HepG2 (cell line): ENCODE results near the gene AKT2. TPM values are rescaled to one million over a fixed set of nuclear protein-coding genes. Genes with fewer than 3 reads are reported as not detected.

Experiments
- ERF ChIP-seq: IDR thresholded peaks from 2 replicates; pipeline ENCODE4 v1.6.1; 2018; ENCODE audit warnings: missing biosample characterization, missing genetic modification reagents
- FOSL1 ChIP-seq: sonication (generic); formaldehyde crosslinking; IDR thresholded peaks from 2 replicates; pipeline ENCODE4 v1.9.0; 2021; ENCODE audit warnings: missing genetic modification reagents, borderline replicate concordance
- GFI1 ChIP-seq: sonication (generic); formaldehyde crosslinking; IDR thresholded peaks from 2 replicates; pipeline ENCODE4 v1.5.0; 2020; ENCODE audit warnings: missing genetic modification reagents, mild to moderate bottlenecking, borderline replicate concordance
- IKZF4 ChIP-seq: sonication (generic); formaldehyde crosslinking; IDR thresholded peaks from 2 replicates; pipeline ENCODE4 v1.5.1; 2020; ENCODE audit warnings: borderline replicate concordance, mild to moderate bottlenecking, low read depth, missing genetic modification reagents; ENCODE audit errors: not compliant biosample characterization
- JUNB ChIP-seq: sonication (generic); formaldehyde crosslinking; IDR thresholded peaks from 2 replicates; pipeline ENCODE4 v1.8.0; 2022; ENCODE audit warnings: missing genetic modification reagents, mild to moderate bottlenecking, borderline replicate concordance
- KLF9 ChIP-seq: IDR thresholded peaks from 2 replicates; pipeline ENCODE4 v1.6.1; 2016; ENCODE audit warnings: low read depth
- MTF2 ChIP-seq: sonication (generic); formaldehyde crosslinking; IDR thresholded peaks from 2 replicates; pipeline ENCODE4 v1.5.0; 2020; ENCODE audit warnings: missing genetic modification reagents, borderline replicate concordance
- SIN3A ChIP-seq: IDR thresholded peaks from 2 replicates; pipeline ENCODE4 v1.6.1; 2011; ENCODE audit warnings: low read depth, mild to moderate bottlenecking, control low read depth, low read length, borderline replicate concordance
- SIX1 ChIP-seq: sonication (generic); formaldehyde crosslinking; IDR thresholded peaks from 2 replicates; pipeline ENCODE4 v1.4.0; 2020; ENCODE audit warnings: missing genetic modification reagents, borderline replicate concordance
- STAG1 ChIP-seq: sonication (generic); formaldehyde crosslinking; IDR thresholded peaks from 2 replicates; pipeline ENCODE4 v1.4.0; 2020; ENCODE audit warnings: missing genetic modification reagents
- ZFP90 ChIP-seq: sonication (generic); formaldehyde crosslinking; IDR thresholded peaks from 2 replicates; pipeline ENCODE4 v1.8.0; 2022; ENCODE audit warnings: missing genetic modification reagents, mild to moderate bottlenecking, inconsistent platforms, borderline replicate concordance
- ZNF331 ChIP-seq: sonication (generic); formaldehyde crosslinking; IDR thresholded peaks from 2 replicates; pipeline ENCODE4 v1.4.0; 2020; ENCODE audit warnings: missing genetic modification reagents
- ZNF709 ChIP-seq: sonication (generic); formaldehyde crosslinking; IDR thresholded peaks from 2 replicates; pipeline ENCODE4 v1.5.0; 2020; ENCODE audit warnings: mild to moderate bottlenecking, missing genetic modification reagents
- polyA plus RNA-seq, 8 experiments: library from polyadenylated mRNA; depleted of rRNA in 3 of 8; stranded (reverse) in 7 of 8; unstranded in 1 of 8; fragments of >200 nt; fragmentation: Illumina TruSeq in 4 of 8; extraction: Trizol in 4 of 8; gene quantifications; 2 replicates each; pipeline versions ENCODE4 v1.2.1 to v1.2.3, GENCODE V29; 2011 to 2016; ENCODE audit warnings: low read depth in 4 of 8, missing spikeins in 1 of 8, mixed read lengths in 1 of 8; ENCODE audit not compliant: insufficient read depth in 1 of 8
- total RNA-seq, 5 experiments: library from RNA; depleted of rRNA; stranded (reverse); fragments of >200 nt; fragmentation: Illumina TruSeq; extraction: Trizol; gene quantifications; 2 replicates each; pipeline ENCODE4 v1.2.3, GENCODE V29; 2016; ENCODE audit warnings: low read depth in 1 of 5
- TF ChIP-seq, protein P1 (sequence below): sonication (generic); formaldehyde crosslinking; IDR thresholded peaks from 2 replicates; pipeline ENCODE4 v1.4.0; 2020; ENCODE audit warnings: missing genetic modification reagents
- TF ChIP-seq, protein P2 (sequence below): sonication (generic); formaldehyde crosslinking; IDR thresholded peaks from 2 replicates; pipeline ENCODE4 v1.4.0; 2020; ENCODE audit warnings: mild to moderate bottlenecking, missing genetic modification reagents, borderline replicate concordance
- TF ChIP-seq, protein P3 (sequence below): sonication (generic); formaldehyde crosslinking; IDR thresholded peaks from 2 replicates; pipeline ENCODE4 v1.4.0; 2020; ENCODE audit warnings: missing genetic modification reagents, borderline replicate concordance

Gene AKT2
- total and polyA plus RNA-seq, 2 of the 13 experiments (the other 11 are each of a cell fraction or from before 2014, with no cell fraction given) = 82.1 to 173 TPM

DNA sequence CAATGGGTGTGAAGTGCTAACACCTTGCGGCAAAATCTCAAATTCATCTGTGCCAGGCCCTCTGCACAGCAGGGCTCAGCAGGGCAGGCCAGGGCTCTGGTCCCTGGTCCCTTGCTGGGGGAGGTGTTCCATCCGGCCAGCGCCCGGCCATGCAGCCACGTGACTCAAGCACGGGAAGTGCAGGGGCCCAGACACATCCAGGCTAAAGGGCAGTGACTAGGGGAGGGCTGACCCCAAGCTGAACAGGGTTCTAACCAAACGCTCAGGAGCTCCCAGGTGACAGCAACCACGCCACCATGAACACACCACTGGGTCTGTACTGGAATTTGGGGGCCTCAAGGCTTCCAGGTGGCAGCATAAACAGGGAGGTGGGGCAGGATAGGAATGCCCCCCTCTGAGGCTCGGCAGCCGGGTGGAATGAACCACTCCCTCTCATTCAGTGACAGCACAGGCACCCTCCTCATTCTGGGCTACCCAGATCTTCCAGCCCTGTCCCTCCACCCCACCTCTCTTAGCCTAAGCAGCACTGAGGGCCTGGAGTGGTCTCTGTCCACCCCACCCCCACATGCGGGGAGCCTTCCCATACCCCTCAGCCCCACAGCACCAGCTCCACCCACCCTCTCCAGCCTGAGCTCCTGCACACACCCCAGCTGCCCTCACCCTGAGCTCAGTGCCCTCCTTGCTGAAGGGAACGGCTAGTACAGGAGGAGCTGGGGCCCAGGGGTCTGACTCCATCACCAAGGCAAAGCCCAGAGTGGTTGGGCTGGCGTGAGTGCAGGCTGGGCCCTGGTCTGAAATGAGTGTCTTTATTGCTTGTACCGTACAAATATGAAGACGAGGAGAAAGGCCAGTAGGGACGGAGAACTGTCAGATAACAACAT is 53.4 kb downstream of the AKT2 start (continued):
- TF ChIP-seq JUNB (CRISPR knock-in tag) = 0 out of 2 replicates have a peak, but pooled peaks have one; percentile 35
- no peak for TF ChIP-seq MTF2 (CRISPR knock-in tag)
- peak; percentile 98 for TF ChIP-seq ZNF331
- TF ChIP-seq, protein P1, sequence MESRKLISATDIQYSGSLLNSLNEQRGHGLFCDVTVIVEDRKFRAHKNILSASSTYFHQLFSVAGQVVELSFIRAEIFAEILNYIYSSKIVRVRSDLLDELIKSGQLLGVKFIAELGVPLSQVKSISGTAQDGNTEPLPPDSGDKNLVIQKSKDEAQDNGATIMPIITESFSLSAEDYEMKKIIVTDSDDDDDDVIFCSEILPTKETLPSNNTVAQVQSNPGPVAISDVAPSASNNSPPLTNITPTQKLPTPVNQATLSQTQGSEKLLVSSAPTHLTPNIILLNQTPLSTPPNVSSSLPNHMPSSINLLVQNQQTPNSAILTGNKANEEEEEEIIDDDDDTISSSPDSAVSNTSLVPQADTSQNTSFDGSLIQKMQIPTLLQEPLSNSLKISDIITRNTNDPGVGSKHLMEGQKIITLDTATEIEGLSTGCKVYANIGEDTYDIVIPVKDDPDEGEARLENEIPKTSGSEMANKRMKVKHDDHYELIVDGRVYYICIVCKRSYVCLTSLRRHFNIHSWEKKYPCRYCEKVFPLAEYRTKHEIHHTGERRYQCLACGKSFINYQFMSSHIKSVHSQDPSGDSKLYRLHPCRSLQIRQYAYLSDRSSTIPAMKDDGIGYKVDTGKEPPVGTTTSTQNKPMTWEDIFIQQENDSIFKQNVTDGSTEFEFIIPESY = peak; percentile 47; the same call in 1 of the 2 replicates
- TF ChIP-seq, protein P2, sequence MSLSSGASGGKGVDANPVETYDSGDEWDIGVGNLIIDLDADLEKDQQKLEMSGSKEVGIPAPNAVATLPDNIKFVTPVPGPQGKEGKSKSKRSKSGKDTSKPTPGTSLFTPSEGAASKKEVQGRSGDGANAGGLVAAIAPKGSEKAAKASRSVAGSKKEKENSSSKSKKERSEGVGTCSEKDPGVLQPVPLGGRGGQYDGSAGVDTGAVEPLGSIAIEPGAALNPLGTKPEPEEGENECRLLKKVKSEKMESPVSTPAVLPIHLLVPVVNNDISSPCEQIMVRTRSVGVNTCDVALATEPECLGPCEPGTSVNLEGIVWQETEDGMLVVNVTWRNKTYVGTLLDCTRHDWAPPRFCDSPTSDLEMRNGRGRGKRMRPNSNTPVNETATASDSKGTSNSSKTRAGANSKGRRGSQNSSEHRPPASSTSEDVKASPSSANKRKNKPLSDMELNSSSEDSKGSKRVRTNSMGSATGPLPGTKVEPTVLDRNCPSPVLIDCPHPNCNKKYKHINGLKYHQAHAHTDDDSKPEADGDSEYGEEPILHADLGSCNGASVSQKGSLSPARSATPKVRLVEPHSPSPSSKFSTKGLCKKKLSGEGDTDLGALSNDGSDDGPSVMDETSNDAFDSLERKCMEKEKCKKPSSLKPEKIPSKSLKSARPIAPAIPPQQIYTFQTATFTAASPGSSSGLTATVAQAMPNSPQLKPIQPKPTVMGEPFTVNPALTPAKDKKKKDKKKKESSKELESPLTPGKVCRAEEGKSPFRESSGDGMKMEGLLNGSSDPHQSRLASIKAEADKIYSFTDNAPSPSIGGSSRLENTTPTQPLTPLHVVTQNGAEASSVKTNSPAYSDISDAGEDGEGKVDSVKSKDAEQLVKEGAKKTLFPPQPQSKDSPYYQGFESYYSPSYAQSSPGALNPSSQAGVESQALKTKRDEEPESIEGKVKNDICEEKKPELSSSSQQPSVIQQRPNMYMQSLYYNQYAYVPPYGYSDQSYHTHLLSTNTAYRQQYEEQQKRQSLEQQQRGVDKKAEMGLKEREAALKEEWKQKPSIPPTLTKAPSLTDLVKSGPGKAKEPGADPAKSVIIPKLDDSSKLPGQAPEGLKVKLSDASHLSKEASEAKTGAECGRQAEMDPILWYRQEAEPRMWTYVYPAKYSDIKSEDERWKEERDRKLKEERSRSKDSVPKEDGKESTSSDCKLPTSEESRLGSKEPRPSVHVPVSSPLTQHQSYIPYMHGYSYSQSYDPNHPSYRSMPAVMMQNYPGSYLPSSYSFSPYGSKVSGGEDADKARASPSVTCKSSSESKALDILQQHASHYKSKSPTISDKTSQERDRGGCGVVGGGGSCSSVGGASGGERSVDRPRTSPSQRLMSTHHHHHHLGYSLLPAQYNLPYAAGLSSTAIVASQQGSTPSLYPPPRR = peak; percentile 77; the same call in 1 of the 2 replicates
- peak; percentile 91 for TF ChIP-seq ERF (CRISPR knock-in tag)
- TF ChIP-seq GFI1 (CRISPR knock-in tag) = peak; percentile 55; the same call in 1 of the 2 replicates
- TF ChIP-seq KLF9 = peak; percentile 80; the same call in 1 of the 2 replicates
- TF ChIP-seq SIN3A = peak; percentile 74; the same call in 1 of the 2 replicates
- TF ChIP-seq IKZF4 = no peak
- TF ChIP-seq FOSL1 (CRISPR knock-in tag) = no peak
- TF ChIP-seq STAG1 = peak; percentile 22; the same call in 1 of the 2 replicates
- no peak for TF ChIP-seq ZFP90 (CRISPR knock-in tag)
- TF ChIP-seq, protein P3, sequence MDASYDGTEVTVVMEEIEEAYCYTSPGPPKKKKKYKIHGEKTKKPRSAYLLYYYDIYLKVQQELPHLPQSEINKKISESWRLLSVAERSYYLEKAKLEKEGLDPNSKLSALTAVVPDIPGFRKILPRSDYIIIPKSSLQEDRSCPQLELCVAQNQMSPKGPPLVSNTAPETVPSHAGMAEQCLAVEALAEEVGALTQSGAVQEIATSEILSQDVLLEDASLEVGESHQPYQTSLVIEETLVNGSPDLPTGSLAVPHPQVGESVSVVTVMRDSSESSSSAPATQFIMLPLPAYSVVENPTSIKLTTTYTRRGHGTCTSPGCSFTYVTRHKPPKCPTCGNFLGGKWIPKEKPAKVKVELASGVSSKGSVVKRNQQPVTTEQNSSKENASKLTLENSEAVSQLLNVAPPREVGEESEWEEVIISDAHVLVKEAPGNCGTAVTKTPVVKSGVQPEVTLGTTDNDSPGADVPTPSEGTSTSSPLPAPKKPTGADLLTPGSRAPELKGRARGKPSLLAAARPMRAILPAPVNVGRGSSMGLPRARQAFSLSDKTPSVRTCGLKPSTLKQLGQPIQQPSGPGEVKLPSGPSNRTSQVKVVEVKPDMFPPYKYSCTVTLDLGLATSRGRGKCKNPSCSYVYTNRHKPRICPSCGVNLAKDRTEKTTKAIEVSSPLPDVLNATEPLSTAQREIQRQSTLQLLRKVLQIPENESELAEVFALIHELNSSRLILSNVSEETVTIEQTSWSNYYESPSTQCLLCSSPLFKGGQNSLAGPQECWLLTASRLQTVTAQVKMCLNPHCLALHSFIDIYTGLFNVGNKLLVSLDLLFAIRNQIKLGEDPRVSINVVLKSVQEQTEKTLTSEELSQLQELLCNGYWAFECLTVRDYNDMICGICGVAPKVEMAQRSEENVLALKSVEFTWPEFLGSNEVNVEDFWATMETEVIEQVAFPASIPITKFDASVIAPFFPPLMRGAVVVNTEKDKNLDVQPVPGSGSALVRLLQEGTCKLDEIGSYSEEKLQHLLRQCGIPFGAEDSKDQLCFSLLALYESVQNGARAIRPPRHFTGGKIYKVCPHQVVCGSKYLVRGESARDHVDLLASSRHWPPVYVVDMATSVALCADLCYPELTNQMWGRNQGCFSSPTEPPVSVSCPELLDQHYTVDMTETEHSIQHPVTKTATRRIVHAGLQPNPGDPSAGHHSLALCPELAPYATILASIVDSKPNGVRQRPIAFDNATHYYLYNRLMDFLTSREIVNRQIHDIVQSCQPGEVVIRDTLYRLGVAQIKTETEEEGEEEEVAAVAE (CRISPR knock-in tag) = peak; percentile 72; the same call in 1 of the 2 replicates
- no peak; the same call in 1 of the 2 replicates for TF ChIP-seq ZNF709 (CRISPR knock-in tag)
- TF ChIP-seq SIX1 (CRISPR knock-in tag) = no peak; the same call in 1 of the 2 replicates
